ENCODE measurements around the gene KLRC3. TPM values are rescaled to one million over a fixed set of nuclear protein-coding genes. Genes with fewer than 3 reads are reported as not detected.
"Not testable (repeated sequence)": the region's sequence is repeated elsewhere in the genome, so short reads cannot be mapped to it uniquely, and the experiment has no call there.

The KLRC3 gene
- total RNA-seq, 4 donors from 2014 or later = not detected

- no peak for DNase-seq (ENCODE audit: low spot score in 2 of 2)
- H3K4me3 ChIP-seq (ENCODE audit: low read depth, poor library complexity, severe bottlenecking) = no peak overlapping the region
- 75 to 89% methylated on average over 10 of the region's 10 CpGs for WGBS, 2 donors
Observed at GRCh38 chr12:10368206-10369171, 51.9 kb downstream of the KLRC3 start.

GRCh38 chr12:10367714-10368113 is 52.7 kb downstream of the KLRC3 start:
- 69 to 70% methylated on average over 4 of the region's 4 CpGs for WGBS, 2 donors
- H3K4me3 ChIP-seq (ENCODE audit: low read depth, poor library complexity, severe bottlenecking); intact Hi-C loops (cut with DNase I; ENCODE audit: low total_unique reads); DNase-seq (ENCODE audit: low spot score in 2 of 2): not testable (repeated sequence)

More at GRCh38 chr12:10368206-10369171, 51.9 kb downstream of the KLRC3 start:
- intact Hi-C loops (cut with DNase I; ENCODE audit: low total_unique reads) = no loop called here
- TF ChIP-seq CTCF (IDR thresholded peaks at IDR 0.05) (no peak), POLR2A (IDR thresholded peaks at IDR 0.05) (no peak)

GRCh38 chr12:10366875-10367274 is 53.5 kb downstream of the KLRC3 start:
- intact Hi-C loops (cut with DNase I; ENCODE audit: low total_unique reads) = no loop called here

GRCh38 chr12:10365696-10366405 is 54.5 kb downstream of the KLRC3 start:
- no peak for DNase-seq (ENCODE audit: low spot score in 2 of 2)
- H3K4me3 ChIP-seq (ENCODE audit: low read depth, poor library complexity, severe bottlenecking) = no peak overlapping the region
- intact Hi-C loops (cut with DNase I; ENCODE audit: low total_unique reads) = no loop called here
- no peak for TF ChIP-seq POLR2A (IDR thresholded peaks at IDR 0.05)
- 28 to 29% methylated on average over 6 of the region's 6 CpGs for WGBS, 2 donors

More at GRCh38 chr12:10366875-10367274, 53.5 kb downstream of the KLRC3 start:
- H3K4me3 ChIP-seq (ENCODE audit: low read depth, poor library complexity, severe bottlenecking) = no peak overlapping the region
- no peak for TF ChIP-seq POLR2A (IDR thresholded peaks at IDR 0.05)
- DNase-seq (ENCODE audit: low spot score in 2 of 2) = no peak

- TF ChIP-seq CTCF (IDR thresholded peaks at IDR 0.05) (no peak), POLR2A (IDR thresholded peaks at IDR 0.05) (no peak)
- peak overlapping the region; percentile 50 for H3K4me3 ChIP-seq (ENCODE audit: low read depth, poor library complexity, severe bottlenecking)
- WGBS, 2 donors = 0 to 1% methylated on average over 15 of the region's 15 CpGs
- intact Hi-C loops (cut with DNase I; ENCODE audit: low total_unique reads) = no loop called here
- peak in 1 of 2 donors; percentile 56 for DNase-seq (ENCODE audit: low spot score in 2 of 2)
Observed at GRCh38 chr12:10364815-10365622, 55.4 kb downstream of the KLRC3 start.

GRCh38 chr12:10363914-10364814 is 56.2 kb downstream of the KLRC3 start:
- H3K4me3 ChIP-seq (ENCODE audit: low read depth, poor library complexity, severe bottlenecking) = peak overlapping the region; percentile 50
- WGBS, 2 donors = 4 to 5% methylated on average over 17 of the region's 19 CpGs
- TF ChIP-seq POLR2A (IDR thresholded peaks at IDR 0.05) (no peak), CTCF (IDR thresholded peaks at IDR 0.05) (no peak)
- DNase-seq (ENCODE audit: low spot score in 2 of 2) = no peak
- intact Hi-C loops (cut with DNase I; ENCODE audit: low total_unique reads) = no loop called here

All from lower leg skin (tissue), 4 donors.